Activated CD4-positive, alpha-beta T cell treated with anti-CD3 and anti-CD28 coated beads for 48 hours (primary cell): ENCODE results near the gene MUC6.

Source experiments
- DNase-seq: peaks from one replicate; pipeline ENCODE4 v3.0.0-alpha.2; 2020

The MUC6 gene

DNA sequence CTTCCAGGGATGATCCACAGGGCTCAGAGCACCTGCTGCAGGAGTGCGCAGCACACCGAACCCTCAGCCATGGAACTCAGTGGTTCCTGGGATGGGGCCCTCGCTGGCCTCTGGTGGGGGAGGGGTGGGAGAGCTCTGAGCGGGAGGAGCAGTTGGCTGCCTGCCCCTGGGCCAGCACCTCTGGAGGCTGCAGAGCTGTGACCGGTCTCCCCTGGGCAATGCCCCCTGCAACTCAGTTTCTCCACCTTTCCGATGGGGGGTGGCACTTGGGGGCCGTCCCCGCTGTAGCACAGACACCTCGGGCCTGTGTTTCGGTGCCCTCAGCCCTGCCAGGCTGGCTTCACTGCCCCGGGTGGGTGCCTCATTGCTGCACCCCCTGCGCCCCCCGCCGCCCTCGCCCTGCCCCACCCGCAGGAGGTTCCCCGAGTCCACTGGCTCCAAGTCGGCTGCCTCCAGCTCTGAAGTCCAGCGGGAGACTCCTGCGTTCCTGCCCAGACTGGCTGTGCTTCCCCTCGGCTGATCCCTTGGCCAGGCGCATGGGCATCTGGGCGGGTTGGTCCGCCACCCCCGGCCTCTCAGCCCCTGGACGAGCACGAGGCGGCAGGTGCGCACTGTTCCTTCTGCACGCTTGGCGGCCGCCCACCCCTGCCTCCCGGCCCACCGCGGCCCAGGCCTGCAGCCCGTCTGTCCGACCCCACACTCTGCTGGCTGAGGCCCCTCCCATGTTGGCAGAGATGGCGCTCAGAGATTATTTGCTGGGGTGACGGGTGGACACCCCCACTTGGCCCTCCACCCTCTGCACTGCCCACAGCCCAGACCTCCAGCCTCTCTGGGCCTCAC is 1.8 kb downstream of the MUC6 start:
- DNase-seq, result no peak

DNA sequence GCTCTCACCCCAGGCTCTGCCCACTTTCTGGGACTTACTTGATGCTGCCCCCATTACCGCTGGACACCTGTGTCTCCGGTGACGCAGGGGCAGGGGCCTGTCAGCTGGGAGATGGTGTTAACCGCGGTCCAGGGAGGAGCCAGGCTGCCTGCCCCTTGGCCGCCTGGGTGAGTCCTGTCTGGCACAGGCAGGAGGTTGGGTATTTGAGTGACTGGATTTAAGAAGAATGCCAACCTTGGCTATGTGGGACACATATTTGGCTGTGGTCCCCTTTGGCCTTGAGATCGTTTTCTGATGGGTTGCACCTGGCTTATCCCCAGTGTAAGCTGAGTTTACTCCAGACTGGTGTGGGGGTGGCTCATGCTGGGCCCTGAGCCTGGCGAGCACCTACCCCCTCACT is 2.5 kb downstream of the MUC6 start:
- DNase-seq, result no peak

DNA sequence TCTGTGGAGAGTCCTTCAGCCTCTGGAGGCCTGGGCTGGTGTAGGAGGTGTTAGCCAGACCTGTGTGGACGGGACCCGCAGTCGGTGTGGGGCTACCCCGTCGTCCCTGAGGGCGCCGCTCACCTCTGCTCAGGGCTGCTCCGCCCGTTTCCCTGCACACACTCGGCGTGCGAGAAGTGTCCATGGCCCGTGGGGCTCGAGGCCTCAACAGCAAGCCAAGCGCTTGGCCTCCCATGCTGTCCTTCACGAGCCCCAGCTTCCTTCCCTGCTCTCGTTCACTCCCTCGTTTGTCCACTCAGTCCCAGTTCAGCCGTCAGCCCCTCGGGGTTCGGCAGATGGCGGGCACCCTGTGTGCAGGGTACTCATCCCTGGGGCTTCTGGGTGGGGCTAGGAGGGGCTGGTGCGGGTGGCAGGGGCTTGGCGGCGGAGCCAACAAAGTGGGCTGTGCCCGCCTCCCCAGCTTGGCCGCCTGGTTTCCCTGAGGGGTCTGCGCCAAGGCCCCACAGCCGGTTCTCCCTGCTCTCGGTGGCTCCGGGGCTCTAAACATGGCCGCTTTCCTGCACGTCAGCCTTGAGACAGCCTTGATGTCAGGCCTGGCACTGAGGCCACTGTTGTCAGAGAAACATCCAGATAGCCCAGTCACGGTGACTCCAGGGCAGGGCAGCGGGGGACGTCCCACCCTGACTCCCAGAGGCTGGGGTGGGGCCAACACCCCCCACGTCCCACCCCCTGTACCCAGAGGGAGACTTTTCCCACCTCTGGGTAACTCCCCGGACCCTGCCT is 3.3 kb downstream of the MUC6 start:
- DNase-seq, result no peak

DNA sequence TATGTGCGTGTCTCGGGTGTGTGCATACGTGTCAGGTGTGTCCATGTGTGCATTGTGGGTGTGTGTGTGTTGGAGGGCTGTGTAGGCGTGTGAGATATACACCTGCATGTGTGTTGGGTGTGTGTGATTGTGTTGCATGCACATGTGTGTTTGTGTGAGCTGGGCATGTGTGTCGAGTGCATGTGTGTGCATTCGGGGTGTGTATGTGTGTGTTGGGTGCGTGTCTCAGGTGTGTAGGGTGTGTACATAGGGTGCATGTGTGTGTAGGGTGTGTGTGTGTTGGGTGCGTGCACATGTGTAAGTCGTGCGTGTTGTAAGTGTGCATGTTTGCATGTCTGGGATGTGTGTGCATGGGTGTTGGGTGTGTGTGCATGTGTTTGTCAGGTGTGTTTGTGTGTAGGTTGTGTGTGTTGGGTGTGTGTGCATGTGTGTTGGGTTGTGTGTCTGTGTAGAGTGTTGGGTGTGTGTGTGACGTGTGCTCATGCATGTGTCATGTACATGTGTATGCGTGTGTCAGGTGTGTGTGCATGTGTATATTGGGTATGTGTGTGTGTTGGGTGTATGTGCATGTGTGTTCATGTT is 4.1 kb downstream of the MUC6 start:
- no peak for DNase-seq

DNA sequence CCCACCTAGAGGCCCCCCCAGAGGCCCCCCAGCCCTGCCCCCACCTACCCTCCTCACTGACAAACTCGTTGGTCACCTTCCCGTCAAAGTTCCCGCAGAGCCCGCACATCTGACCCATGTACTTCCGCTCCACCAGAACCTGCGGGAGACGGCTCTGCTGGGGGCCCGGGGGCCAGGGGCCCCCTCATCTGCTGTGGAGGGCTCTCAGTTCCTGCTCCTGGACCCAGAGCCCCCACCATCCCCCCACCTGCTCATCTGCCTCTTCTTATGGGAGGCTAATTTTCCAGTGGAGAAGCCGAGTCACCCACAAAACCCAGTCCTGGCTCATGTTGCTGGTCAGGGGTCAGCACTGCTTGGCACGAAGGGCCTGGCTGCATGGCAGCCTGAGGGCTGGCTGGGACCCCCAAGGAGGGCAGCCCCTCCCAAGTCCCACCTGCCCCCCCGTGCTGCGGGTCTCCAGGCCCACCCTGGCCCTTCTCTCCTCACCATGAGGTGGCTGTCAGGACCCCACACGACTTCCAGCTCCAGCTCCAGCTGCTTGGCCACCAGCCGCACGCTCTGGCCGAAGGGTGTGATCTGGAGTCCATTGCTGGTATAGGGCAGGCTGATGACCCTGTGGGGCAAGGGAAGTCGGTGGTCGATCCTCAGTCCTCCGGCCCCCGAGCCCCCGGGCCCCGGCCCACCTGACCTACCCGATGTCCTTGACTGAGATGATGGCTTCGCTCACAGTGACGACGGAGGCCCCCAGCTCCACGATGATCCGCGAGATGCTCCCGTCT is 5.2 kb downstream of the MUC6 start:
- DNase-seq, result no peak

DNA sequence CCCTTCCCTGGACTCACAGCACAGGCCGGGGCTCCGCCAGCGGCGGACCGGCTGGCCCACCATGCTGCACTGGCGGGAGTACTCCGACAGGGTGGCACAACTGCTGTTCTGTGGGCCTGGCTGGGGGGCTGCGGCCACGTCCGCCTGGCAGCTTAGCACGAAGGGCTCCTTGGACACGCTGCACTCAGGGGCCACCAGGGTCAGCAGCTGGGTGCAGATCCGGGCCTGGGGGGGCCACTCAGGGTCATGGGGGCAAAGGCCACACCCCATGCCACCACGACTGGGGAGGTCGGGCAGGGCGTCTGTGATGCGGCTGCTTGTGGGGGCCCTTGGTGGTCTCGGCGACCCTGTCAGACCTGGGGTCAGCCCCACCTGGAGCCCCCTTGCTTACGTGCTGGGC is 6.0 kb downstream of the MUC6 start:
- no peak for DNase-seq

DNA sequence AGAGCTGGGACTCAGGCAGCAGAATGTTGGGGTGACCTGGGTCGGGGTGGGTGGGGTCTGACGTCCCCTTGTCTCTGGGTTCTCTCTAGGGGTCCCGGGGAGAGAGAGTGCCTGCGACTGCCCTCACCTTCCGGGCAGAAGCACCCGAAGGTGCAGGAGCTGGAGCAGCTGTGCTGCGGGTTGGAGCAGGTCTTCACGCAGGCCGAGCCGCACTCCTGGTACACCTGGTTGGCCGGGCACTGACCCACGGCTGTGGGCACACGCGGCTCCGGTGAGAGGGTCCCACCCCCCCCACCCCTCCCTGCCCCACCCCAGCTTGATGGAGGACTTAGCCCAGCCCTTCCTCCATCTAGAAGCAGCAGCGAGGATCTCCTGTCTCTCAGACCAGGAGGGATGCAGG is 6.4 kb downstream of the MUC6 start:
- DNase-seq, result no peak

DNA sequence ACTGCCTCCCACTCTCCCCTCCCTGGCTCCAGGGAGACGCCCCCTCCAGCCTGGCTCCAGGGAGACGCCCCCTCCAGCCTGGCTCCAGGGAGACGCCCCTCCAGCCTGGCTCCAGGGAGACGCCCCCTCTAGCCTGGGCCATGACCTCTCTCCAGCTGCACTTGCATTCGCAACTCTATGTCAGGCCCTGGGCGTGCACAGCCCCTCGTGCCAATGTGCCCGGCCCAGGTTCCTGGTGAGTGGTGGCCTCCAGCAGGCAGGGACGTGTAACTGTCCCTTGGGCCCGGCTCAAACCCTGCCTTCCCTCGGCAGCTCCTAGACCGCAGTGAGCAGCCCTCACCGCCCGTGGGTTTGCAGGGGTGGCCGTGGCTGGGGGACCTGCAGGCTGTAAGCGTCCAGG is 6.9 kb downstream of the MUC6 start:
- no peak for DNase-seq

DNA sequence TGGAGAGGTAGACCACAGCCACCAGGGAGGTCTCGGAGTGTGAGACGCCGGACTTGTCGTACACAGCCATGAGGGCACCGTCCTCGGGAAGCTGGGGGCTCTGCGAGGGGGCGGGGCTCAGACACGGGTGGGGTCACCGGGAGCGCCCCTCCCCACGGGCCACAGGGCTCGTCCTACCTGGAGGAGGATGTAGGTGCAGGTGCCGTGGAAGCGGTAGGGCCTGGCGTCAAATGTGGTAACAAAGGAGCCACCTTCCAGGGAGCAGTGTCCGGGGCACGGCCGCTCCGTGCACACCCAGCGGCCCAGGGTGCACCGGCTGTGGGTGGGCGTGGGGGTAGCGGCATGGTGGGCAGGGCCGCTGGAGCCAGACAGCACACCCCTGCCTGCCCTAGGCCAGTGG is 7.5 kb downstream of the MUC6 start:
- no peak for DNase-seq

DNA sequence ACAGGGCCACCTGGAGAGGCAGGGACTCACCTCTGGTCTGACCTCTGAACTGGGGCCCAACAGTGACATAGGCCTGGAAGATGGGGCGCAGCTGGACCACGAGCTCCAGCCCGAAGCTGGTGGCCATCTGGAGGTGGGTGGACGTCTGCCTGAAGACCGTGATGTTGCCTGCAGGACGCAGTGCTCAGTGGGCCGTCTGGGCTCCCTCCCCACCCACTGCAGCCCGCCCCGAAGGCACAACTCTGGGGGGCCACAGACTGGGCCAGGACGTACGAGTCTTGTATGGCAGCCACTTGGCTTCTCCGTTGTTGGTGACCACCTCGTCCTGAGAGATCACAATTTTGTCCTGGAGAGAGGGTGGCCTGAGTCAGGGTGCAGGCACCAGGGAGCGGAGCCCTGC is 7.9 kb downstream of the MUC6 start:
- no peak for DNase-seq

DNA sequence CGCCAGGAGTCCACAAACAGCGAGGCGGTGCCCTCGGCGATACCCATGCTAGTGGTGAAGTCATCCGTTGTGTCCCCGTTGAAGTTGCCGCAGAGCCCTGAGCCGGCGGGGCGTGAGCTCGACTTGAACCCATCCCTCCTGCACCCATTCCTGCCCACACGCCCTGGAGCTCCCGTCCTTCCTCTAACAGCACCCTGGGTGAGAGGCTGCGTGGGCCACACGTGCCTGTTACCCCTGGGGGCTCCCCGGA is 8.3 kb downstream of the MUC6 start:
- no peak for DNase-seq

DNA sequence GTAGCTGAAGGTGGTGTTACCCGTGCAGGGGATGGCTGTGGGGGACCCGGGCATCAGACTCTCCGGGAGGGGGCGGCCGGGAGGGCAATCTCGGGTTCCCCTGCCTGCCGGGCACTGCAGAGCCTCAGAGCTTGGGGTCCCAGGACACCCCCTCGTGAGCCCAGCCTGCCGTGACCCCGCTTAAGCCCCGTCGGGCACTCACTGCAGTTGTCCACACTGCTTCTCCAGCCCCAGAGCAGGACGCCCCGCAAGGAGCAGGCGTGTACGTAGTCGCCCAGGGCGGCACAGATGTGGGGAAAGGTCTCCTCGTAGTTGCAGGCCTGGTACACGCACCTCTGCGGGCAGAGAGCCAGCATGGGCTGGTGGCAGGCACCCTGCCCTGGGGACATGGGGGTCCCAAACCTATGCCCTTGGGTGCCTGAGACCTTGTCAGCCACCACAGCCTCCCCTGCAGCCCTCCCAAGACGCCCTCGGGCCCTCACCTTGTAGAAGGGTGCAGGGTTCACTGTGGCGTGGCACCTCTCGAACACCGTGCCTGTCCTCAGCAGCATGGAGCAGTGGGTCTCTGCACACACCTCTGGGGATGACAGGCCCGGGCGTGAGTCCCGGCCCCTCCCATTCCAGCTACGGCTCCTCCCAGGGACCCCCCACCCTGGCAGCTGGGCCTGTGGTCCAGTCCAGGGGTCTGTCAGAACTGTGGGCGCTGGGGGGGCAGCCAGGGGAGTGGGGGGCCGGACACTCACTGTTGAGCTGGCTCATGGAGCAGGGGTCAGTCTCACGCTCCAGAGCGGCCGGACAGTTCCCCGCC is 8.8 kb downstream of the MUC6 start:
- no peak for DNase-seq

DNA sequence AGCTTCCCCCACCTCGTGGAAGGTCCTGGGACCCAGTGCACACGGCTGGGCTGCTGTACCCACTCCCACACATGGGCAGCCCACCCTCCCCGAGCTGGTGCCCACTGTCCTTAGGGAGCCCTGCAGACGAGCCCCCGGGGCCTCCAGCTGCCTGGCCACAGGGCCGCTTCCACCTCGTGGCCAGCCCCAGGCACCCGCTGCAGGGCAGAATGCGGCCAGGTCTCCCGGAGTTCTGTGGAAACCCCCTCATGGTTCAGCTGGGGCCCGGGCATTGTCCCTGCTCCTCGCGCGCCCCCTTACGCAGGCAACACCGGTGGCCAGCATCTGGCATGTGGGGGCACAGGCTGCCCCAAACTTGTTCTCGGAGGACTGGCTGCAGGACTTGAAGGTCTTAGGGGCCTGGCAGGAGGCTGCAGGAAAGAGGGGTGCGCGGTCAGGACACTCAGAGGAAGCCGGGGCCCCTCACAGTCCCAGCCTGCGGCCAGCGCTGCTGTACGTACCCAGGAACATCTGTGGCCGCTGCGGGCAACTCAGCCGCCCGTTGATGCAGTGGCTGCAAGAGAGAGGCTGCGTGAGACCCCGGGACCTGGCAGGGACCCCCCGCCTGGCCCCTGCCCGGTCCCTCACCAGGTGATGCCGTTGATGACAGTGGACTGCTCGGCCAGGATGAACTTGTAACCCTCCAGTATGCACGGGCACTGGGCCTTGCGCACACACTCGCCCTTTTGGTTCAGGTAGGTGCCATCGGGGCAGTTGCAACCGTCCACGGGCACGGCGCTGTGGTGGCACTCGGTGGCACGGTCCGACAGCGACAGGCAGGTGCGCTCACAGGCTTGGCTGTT is 9.7 kb downstream of the MUC6 start:
- no peak for DNase-seq

DNA sequence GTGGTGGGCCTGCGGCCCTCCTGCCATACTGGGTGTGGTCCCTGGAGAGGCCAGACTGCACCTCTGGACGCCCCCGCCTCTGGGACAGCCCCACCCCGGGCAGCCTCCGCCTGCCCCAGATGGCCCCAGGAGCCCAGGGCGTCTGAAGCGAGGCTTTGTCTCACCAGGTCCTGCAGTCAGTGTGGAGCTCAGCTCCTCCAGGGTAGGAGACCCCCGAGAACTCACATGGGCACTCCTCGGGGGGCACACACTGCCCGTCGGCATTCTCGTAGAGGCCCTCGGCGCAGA is 10.4 kb downstream of the MUC6 start:
- no peak for DNase-seq

DNA sequence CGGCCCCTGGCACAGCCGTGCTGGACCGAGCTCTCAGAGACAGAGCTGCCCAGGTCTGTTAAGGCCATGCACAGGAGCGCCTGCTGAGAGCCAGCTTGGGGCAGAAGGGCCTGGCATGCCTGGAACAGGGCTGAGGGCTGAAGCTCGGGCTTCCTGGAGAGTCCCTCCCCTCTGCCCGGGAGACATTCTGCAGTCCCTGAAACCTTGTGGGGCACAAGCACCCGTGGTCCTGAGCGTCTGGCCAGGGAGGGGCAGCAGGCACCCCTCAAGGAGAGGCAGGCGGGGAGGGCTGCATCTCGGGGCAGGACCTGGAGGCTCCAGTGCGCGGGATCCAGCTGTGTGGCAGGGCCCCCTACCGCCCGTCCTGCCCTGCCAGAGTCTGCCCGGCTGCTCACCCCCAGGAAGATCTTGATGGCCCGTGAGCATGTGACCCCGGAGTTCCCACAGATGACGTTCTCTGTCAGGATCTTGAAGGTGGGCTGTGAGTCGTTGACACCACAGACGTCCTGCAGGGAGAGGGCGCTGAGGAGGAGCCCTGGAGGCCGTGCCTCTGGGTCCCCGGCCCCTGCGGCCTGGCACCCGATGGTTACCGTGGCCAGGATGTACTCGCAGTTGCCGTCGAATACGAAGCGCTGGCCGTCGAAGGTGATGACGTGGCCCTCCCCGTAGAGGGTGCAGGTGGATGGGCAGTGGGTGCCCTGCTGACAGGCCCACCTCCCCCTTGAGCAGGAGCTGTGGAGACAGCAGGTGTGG is 10.9 kb downstream of the MUC6 start:
- DNase-seq, result no peak

DNA sequence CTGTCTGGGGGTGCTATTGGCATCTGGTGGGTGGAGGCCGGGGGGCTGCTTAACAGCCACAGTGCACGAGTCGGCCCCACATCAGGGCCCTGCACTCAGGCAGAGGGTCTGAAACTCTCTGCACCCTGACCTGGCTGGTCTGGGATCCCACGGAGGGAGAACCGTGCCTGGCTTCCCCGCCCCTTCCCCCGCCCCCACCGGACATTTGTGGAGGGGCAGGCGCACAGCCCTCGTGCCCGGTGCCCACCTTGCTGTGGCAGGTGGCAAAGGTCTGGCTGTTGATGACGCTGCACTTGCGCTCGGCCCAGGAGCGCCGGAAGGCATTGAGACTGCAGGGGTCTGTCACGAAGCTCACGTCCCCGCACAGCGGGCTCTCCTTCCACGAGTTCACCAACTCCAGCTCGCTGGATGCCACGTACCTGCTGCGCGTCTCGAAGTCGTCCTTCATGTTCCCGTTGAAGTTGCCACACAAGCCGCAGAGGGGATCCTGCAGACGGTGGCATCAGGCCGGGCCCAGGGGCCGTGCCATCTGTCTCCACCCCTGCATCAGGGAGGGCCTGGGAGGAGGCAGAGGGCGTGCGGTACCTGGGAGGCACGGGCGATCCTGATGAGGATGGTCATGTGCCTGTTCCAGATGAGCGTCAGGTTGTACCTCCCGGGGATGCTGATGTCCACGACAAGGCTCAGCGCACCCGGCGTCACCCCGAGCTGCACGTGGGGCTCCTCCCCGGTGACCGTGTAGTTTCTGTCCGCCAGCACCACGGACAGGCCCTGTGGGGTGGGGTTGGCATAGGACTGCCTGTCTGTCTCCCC is 11.7 kb downstream of the MUC6 start:
- no peak for DNase-seq

DNA sequence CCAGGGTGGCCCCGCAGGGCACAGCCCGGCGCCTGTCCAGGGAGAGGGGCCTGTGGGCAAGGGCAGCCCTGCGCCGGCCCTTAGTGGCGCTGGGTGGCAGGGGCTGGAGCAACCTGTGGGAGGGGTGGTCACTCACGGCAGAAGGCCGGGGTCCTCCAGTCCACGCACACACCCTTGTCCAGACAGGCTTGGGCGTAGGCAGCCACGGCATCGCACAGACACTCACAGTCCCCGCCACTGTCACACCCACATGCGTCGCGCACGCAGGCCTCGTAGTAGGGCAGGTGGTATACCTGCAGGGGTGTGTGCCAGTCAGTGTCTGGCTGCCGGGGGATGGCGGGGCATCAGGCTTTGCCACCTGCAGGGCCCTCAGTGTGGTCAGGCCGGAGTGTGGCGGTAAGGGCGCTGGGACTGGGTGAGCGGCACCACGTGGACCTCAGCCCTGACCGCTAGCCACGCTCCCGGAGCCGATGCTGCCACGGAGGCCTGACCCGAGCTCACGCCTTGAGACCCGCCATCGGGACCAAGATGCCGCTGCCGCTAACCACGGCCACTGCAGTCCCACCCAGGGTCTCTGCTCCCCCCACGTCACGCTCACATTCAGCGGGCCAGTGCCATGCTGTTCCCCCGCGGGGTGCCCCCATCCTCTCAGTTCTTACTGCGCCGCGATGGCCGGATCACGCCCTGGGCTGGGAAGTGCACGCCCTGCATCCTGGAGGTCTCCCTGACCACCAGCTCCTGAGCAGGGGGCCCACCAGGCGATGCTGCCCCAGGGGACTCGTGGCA is 12.5 kb downstream of the MUC6 start:
- DNase-seq, result no peak

DNA sequence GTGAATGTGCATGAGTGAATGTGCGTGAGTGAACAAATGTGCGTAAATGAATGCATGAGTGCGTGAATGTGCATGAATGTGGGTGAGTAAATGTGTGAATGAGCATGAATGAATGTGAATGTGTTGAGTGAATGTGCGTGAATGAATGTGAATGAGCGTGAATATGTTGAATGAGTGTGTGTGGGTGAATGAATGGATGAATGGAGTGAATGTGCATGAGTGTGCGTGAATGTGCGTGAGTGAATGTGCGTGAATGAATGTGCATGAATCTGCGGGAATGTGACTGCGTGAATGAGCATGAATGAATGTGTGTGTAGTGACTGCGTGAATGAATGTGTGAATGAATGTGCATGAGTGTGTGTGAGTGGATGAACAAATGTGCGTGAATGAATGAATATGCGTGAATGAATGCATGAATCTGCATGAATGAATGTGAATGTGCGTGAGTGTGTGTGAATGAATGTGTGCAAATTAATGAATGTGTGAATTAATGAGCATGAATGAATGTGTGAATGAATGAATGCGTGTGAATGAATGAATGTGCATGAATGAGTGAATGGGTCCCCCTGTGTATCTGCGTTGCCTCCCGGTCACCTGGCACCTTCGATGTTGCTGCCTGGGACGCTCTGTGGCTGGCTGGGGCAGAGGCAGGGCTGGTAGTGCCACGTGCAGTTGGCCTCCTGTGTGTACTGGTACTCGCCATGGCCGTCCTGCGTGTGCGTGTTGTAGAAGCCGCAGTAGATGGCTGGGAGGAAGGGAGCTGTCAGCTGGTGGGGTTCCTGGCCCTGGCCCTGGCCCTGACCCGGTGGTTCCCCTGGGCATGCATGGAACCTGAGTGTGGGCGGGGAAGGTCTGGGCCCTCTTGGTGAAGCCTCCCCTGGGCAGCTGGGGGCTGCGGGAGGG is 13.4 kb downstream of the MUC6 start:
- DNase-seq, result no peak
